NCI-H146 (cell line): ENCODE results near the gene CGNL1.

Experiments
- DNase-seq: peaks from one replicate; lab custom pipeline; 2025; lab: John Stamatoyannopoulos, UW

The CGNL1 gene

GRCh38 chr15:57527382-57528091, 151.2 kb downstream of the CGNL1 start:
- peak; percentile 78 for DNase-seq

- DNase-seq = no peak
Observed at GRCh38 chr15:57528940-57529565, 152.7 kb downstream of the CGNL1 start.

GRCh38 chr15:57529748-57530147, 153.4 kb downstream of the CGNL1 start:
- DNase-seq = no peak

GRCh38 chr15:57532731-57533447, 156.6 kb downstream of the CGNL1 start:
- DNase-seq = no peak

GRCh38 chr15:57533448-57533799, 157.1 kb downstream of the CGNL1 start:
- no peak for DNase-seq

- DNase-seq = no peak
Observed at GRCh38 chr15:57534281-57534680, 158.0 kb downstream of the CGNL1 start.

GRCh38 chr15:57537072-57537471, 160.8 kb downstream of the CGNL1 start:
- peak; percentile 75 for DNase-seq

GRCh38 chr15:57537488-57538264, 161.4 kb downstream of the CGNL1 start:
- peak; percentile 8 for DNase-seq

GRCh38 chr15:57538265-57538529, 161.9 kb downstream of the CGNL1 start:
- DNase-seq = no peak

- DNase-seq = no peak
Observed at GRCh38 chr15:57538821-57539220, 162.5 kb downstream of the CGNL1 start.

GRCh38 chr15:57540211-57540610, 163.9 kb downstream of the CGNL1 start:
- DNase-seq = no peak

GRCh38 chr15:57540736-57541135, 164.4 kb downstream of the CGNL1 start:
- no peak for DNase-seq

GRCh38 chr15:57541271-57541670, 165.0 kb downstream of the CGNL1 start:
- no peak for DNase-seq

GRCh38 chr15:57541805-57542504, 165.7 kb downstream of the CGNL1 start:
- peak; percentile 39 for DNase-seq

GRCh38 chr15:57542505-57542817, 166.2 kb downstream of the CGNL1 start:
- DNase-seq = no peak

- DNase-seq = no peak
Observed at GRCh38 chr15:57544848-57545480, 168.7 kb downstream of the CGNL1 start.

- no peak for DNase-seq
Observed at GRCh38 chr15:57545995-57546394, 169.7 kb downstream of the CGNL1 start.

- DNase-seq = no peak
Observed at GRCh38 chr15:57547243-57547755, 171.0 kb downstream of the CGNL1 start.

GRCh38 chr15:57548351-57548750, 172.0 kb downstream of the CGNL1 start:
- DNase-seq = no peak

- no peak for DNase-seq
Observed at GRCh38 chr15:57548835-57549234, 172.5 kb downstream of the CGNL1 start.

- no peak for DNase-seq
Observed at GRCh38 chr15:57549935-57550334, 173.6 kb downstream of the CGNL1 start.

- DNase-seq = no peak
Observed at GRCh38 chr15:57550640-57551039, 174.3 kb downstream of the CGNL1 start.
